ENCODE measurements around the gene CPVL. TPM values are rescaled to one million over a fixed set of nuclear protein-coding genes. Genes with fewer than 3 reads are reported as not detected.
"Not testable (repeated sequence)": the region's sequence is repeated elsewhere in the genome, so short reads cannot be mapped to it uniquely, and the experiment has no call there.

Gene CPVL
- total RNA-seq, 1 donor from 2014 or later = 72.6 TPM

DNA sequence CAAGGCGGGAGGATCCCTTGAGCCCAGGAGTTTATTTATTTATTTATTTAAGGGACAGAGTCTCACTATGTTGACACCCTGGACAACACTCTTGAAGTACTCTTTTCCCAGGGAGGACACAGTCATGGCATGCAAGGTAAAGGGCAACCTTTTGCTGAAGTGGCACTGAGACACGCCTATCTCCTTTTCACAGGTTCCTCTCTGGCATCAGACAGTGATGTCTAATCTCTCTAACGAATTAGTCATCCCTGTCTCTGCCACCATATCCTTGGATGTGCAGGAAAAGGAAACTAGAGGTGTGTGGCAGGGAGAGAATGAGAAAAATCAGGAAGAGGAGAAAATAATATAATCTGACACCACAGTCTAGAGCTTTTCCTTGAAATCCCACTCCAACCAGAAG is 19.5 kb downstream of the CPVL start:
- no peak for ATAC-seq
- DNase-seq = no peak
- intact Hi-C loops (cut with micrococcal nuclease) = no loop called here

DNA sequence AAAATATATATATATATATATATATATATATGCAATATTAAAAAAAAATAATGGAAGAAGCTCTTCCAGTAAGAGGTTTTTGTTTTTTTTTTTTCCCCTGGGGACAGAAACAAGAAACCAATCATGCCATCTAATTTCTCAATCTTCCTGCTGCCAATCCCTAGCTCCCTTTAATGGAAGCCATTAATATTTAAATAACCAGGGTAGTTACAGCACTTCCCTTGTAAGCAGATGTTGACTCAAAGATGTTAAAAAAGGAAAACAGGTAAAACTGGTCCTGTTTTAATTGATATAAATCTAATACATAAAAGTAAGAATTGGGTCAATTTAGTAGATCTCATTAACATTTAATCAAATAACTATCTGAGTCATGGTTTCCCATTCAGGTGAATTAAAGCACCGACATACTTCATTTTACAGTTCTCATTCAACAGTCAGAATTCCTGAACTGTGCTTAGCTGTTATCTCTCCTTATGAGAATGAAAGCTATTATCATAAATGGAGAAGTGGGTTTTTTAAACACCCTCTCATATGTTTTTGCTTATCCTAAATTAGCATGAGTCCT is 22.6 kb downstream of the CPVL start:
- DNase-seq (no peak), ATAC-seq (no peak)
- intact Hi-C loops (cut with micrococcal nuclease) = no loop called here

- no peak for DNase-seq
- peak; percentile 54 for ATAC-seq
- intact Hi-C loops (cut with micrococcal nuclease) = no loop called here
Measured at GRCh38 chr7:29122759-29123158, 23.6 kb downstream of the CPVL start.

DNA sequence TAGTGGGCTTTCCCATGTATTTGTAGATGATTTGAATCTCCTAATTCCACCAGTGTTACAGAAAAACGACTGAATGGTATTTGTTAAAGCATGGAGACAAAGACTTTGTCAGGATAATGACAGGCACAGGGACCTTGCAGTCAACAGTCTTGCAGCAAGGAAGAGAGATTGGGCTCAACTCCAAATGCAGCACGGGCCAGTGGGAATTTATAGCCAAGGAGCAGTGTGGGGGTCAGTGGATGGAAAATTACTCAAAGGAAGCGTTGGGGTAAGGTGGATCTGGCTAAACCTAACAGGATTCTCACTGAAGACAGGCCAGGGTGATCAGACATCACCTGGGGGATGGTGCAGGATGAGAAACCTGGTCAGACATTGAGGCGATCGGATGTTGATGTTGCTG is 24.3 kb downstream of the CPVL start:
- peak; percentile 87 for ATAC-seq
- intact Hi-C loops (cut with micrococcal nuclease) = no loop called here

DNA sequence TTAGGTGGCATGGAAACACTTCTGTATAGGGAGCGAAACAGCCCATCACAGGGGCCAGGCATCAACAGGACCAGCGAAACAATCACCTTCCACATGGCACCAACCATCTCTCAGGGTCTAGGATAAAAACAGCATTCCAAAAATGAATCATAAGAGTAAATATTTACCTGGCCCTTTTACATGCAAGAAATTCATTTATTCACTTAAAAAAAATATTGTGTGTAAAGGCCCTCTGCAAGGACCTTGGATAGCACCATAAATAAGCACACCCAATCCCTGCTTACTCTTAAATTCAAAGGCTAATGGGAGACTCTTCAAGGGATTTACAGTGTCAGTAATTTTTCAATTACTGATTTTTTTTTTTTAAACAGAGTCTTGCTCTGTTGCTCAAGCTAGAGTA is 25.4 kb downstream of the CPVL start:
- no peak for DNase-seq
- no peak for ATAC-seq
- intact Hi-C loops (cut with micrococcal nuclease) = no loop called here

More for the DNA sequence above, 24.3 kb downstream of the CPVL start:
- DNase-seq = no peak

GRCh38 chr7:29119538-29119937 is 26.8 kb downstream of the CPVL start:
- intact Hi-C loops (cut with micrococcal nuclease) = loop anchor here (10.0 kb wide), 1 partner anchor 285 kb away; no protein-coding TSS in a partner anchor
- no peak for DNase-seq
- no peak for ATAC-seq

- ATAC-seq (no peak), DNase-seq (no peak)
- intact Hi-C loops (cut with micrococcal nuclease) = loop anchor here (10.0 kb wide), 1 partner anchor 288 kb away; no protein-coding TSS in a partner anchor
Measured at GRCh38 chr7:29116361-29117200, 29.8 kb downstream of the CPVL start.

GRCh38 chr7:29115753-29116152 is 30.6 kb downstream of the CPVL start:
- no peak for DNase-seq
- no peak for ATAC-seq
- intact Hi-C loops (cut with micrococcal nuclease) = loop anchor here (10.0 kb wide), 1 partner anchor 289 kb away; no protein-coding TSS in a partner anchor

- intact Hi-C loops (cut with micrococcal nuclease) = loop anchor here (10.0 kb wide), 1 partner anchor 290 kb away; no protein-coding TSS in a partner anchor
- DNase-seq (no peak), ATAC-seq (no peak)
Measured at GRCh38 chr7:29115130-29115687, 31.1 kb downstream of the CPVL start.

DNA sequence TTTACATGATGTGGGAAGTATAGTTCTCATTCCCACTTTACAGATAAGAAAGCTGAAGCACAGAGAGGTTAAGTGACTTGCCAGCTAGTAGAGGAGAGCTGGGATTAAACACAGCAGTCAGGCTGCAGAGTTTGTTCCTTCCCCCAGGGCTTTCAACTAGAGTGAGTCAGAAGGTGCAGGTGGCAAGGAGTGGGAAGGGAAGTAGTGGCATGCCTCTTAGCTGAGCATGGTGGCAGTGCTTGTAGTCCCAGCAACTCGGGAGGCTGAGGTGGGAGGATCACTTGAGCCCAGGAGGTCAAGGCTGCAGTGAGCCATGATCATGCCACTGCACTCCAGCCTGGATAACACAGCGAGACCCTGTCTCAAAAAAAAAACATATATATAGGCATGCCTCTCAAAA is 32.1 kb downstream of the CPVL start:
- ATAC-seq = peak; percentile 16
- intact Hi-C loops (cut with micrococcal nuclease) = loop anchor here (10.0 kb wide), 1 partner anchor 291 kb away; no protein-coding TSS in a partner anchor
- not testable (repeated sequence) for DNase-seq

- intact Hi-C loops (cut with micrococcal nuclease) = loop anchor here (10.0 kb wide), 1 partner anchor 291 kb away; no protein-coding TSS in a partner anchor
- no peak for DNase-seq
- ATAC-seq = peak; percentile 32
Measured at GRCh38 chr7:29113384-29114102, 32.8 kb downstream of the CPVL start.

- intact Hi-C loops (cut with micrococcal nuclease) = loop anchor here (10.0 kb wide), 1 partner anchor 292 kb away; no protein-coding TSS in a partner anchor
- DNase-seq = no peak
- ATAC-seq = no peak
Measured at GRCh38 chr7:29112721-29113120, 33.6 kb downstream of the CPVL start.

DNA sequence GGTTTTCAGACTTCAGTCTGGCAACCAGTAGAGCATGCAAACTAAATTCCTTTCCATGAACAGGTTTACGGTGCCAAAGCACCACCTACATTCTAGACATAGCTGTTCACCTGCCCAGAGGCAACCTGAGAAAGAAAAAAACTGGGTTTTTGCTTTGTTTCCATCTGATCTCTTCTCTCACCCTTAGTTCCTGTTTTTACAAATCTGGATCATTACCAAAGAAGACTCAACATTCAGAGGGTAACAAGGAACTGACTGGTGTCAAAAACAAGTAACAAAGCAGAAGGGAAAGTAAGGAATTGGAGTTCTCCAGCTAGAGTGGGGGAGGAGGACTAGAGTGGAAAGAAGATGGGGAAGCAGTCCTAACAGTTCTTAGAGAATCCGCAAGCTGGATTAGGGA is 36.4 kb downstream of the CPVL start:
- ATAC-seq (peak; percentile 31), DNase-seq (no peak)
- intact Hi-C loops (cut with micrococcal nuclease) = loop anchor here (10.0 kb wide), 1 partner anchor 295 kb away; no protein-coding TSS in a partner anchor

- DNase-seq = no peak
- ATAC-seq = no peak
- intact Hi-C loops (cut with micrococcal nuclease) = no loop called here
Measured at GRCh38 chr7:29109358-29109757, 37.0 kb downstream of the CPVL start.

DNA sequence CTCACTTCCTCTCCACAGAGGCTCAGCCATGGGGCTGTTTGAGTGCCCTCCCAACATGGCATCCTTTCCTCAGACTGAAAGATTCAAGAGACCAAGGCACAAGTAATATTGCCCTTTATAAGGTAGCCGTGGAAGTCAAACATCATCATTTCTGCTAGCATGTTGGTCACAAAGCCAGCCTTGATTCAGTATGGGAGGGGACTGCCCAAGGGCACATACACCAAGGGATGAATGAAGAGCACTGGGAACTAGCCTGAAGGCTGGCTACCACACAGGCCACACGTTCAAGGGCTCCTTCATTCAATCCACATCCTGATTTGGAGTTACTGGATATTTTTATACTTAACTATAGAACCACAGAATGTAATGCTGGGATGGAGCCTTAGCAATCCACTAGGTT is 39.3 kb downstream of the CPVL start:
- ATAC-seq = no peak
- DNase-seq = no peak
- intact Hi-C loops (cut with micrococcal nuclease) = no loop called here

- ATAC-seq (no peak), DNase-seq (no peak)
- intact Hi-C loops (cut with micrococcal nuclease) = no loop called here
Measured at GRCh38 chr7:29106669-29106988, 39.7 kb downstream of the CPVL start.

GRCh38 chr7:29105752-29106668 is 40.3 kb downstream of the CPVL start:
- intact Hi-C loops (cut with micrococcal nuclease) = no loop called here
- ATAC-seq (peak; percentile 83), DNase-seq (no peak)

- no peak for ATAC-seq
- intact Hi-C loops (cut with micrococcal nuclease) = no loop called here
- no peak for DNase-seq
Measured at GRCh38 chr7:29105191-29105590, 41.1 kb downstream of the CPVL start.
